Fibroblast of skin of left quadriceps (primary cell): ENCODE results near the gene NOTCH3.

Experiments used
- DNase-seq, 2 experiments: peaks; one replicate each; pipeline ENCODE4 v3.0.0-alpha.2; 2013; ENCODE audit warnings: low read depth in 2 of 2

NOTCH3 gene

DNA sequence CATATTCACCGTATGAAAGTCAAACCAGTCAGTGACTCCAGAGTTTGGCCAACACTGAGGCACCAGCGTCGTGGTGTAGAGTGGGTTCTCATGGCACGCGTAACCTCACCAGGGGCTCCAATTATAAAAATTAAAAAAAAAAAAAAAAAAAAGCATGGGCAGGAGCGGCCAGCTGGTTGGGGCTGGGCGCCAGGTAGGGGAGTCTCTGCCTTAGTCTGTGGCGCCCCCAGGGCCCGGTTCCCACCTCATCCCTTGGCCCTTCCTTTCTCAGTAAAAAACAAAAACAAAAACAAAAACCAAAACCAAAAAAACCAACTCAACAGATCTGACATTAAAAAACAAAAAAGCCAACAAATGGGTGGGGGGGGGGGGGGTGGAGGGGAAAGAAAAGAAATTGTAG, 36.1 kb upstream of the NOTCH3 start:
- no peak for DNase-seq

DNA sequence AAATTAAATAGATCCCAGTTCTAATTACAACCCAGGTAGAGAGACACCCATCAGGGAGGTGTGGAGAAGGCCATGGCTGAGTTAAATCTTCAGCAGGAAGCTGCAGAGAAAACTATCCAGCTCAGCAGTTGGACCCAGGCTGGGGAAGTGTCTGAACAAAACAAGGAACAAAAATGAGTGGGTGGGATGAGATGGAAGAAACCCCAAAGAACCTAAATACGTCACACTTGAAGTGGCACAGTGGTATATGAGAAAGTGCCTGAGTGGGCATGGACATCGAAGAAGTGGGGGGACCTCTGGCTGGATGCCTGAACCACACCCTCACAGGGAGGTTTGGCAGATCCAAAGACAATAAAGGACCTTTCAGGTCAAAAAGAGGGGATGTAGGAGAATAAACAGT, 35.0 kb upstream of the NOTCH3 start:
- no peak for DNase-seq

DNA sequence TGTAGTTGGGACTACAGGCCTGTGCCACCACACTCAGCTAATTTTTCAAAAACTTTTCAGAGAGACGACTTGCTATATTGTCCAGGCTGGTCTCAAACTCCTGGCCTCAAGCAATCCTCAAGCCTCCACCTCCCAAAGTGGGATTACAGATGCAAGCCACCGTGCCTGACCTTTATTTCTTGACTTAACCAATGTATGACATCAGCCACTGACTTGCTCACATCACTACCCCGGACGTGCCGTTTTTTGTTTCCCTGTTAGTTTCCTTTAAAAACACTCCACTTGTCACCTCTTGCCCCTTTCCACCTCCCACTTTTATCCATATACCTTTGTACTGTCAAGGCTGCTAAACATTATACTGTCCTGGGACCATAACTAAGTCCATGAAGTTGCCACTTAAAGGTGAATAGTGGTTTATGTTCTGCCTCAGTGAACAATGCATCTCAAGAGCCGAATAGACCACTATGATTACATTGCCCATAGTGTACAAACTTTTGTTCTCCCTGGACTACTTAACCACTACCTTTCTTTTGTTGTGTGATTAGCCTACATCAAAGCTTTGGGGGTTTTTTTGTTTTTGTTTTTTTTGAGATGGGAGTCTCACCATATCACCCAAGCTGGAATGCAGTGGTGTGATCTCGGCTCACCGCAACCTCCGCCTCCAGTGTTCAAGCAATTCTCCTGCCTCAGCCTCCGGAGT, 33.8 kb upstream of the NOTCH3 start:
- DNase-seq: no peak

DNA sequence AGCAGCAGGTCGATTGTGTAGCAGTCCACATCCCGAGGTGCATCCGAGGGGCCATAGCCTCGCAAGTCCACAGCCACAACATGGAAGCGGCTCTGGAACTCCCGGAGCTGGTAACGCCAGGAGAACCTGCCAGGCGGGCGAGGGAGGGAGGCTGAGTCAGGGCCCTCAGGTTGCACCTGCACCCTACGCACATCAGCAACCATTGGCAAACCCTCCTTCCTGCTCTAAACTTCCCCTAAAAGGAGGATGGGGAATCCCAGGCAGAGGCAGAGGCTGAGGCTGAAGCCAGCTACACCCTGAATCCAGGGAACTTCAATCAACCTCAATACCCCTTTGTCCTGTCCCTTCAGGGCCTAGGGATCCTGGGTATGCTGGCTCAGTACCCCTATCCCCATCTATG, 30.5 kb upstream of the NOTCH3 start:
- DNase-seq: no peak

DNA sequence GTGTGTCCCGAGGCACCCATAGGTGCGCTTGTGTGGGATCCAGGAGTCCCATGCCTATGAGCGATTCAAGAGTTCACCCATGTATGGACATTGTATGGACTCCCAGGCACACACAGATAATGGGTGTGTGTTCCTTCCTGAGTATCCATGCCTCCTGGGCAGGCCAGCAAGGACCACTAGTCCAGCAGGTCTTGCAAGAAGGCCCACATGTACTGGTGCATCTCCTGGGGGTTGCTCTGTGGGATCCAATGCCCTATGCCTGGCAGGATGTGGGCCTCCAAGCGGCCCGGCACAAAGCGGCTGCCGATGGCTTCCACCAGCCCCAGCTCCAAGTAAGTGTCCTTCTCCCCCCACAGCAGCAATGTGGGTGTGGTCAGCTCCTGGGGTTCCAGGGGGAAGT, 26.5 kb upstream of the NOTCH3 start:
- DNase-seq: no peak

DNA sequence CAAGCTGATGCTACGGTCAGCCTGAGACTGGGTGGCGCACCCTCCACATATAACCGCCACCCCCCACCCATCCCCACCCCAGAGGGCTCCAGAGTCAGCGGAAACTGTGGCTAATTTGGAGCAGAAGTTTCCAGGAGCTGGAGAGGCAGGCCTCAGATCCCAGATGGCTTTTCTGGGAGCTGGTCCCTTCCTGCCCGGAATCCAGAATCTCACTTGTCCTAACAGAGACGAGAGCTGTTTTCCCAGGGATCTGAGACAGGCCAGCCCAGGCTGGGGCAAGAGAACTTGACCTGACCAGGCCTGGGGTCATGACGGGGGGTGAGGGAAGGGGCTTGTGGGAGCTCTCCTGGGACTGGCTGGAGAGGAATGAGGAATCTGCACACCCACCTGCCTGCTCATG, 25.0 kb upstream of the NOTCH3 start:
- no peak for DNase-seq

DNA sequence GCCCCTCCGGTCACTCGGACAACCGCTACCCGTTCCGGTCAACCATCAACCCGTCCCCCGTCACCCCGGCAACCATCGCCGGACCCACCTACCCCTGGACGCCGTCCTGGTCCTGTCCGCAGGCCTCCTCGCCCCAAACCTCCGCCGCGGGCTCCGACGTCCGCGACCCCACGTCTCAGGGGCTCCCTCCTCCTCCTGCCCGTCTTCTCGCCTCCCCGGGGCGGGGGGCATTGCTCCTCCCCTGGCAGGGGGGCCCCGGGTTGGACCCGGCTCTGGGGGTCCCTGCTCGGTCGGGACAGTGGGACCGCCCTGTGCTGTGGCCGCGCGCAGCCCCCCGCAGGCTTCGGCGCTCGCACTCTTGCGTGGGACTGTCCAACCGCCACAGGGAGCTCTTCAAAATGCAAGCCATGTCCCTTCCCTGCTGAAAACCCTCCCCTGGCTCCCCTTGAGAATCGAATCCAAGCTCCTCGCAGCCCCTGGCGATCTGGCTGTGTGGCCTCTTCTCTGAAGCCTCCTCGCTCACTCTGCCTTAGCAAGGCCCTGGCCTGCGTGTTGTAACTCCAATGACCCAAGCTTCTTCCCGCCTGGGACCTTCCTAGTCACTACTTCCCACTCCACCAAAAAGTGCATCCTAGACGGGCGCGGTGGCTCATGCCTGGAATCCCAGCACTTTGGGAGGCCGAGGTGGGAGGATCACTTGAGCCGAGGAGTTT, 23.0 kb upstream of the NOTCH3 start:
- DNase-seq: no peak

DNA sequence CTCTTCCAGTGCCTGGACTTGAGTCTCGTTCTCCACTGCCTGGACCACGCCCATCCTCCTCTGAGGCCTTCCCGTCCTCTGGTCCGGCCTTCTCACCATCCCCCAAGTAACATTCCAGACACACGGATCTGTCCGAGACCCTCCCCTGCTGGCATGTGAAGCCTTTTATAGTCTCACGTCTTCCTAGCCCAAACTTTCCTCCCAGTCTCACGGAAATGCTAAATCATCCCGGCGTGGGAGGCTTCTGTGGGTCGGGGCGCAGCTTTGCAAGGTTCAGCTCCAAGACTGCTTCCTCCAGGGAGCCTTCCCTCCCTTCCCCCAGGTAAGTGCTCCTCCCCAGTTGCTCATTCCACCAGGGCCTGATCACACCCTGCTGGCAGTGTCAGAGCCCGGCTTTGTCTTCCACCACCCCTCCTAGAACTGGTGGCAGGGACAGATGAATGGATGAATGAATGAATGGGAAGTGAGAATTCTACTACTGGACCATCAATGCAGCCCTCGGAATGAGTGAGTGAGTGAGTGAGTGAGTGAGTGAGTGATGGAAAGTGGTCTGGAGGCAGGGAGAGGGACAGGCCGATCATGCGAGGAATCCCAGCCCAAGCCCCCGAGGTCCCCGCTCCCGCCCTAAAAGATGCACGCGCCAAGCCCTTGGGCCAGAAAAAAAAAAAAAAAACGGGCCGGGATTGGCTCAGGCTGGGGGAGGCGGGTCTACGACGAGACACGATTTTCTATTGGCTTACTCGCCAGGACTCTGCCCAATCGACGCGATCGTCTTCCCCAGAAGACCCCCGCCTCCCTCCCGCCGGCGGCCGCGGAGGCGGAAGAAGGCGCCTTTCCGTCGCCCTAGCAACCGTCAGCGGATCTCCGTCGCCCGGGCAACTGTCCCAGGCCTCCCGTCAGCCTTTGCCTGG, 22.2 kb upstream of the NOTCH3 start:
- DNase-seq: peak; percentile 87 to 88

DNA sequence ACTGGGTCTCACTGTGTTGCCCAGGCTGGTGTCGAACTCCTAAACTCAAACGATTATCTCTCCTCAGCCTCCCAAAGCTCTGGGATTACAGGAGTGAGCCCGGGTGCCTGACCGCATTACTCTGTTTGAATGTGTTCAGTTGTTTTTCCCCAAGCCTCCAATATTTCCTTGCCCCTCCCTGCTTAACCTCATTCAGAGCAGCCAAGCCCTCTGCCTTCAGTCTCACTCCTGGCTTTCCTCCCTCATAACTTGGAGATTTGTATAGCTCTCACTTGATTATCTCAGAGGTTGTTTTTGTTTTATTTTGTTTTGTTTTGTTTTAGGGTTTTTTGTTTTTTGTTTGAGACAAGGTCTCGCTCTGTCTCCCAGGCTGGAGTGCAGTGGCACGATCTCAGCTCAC, 20.0 kb upstream of the NOTCH3 start:
- no peak for DNase-seq

DNA sequence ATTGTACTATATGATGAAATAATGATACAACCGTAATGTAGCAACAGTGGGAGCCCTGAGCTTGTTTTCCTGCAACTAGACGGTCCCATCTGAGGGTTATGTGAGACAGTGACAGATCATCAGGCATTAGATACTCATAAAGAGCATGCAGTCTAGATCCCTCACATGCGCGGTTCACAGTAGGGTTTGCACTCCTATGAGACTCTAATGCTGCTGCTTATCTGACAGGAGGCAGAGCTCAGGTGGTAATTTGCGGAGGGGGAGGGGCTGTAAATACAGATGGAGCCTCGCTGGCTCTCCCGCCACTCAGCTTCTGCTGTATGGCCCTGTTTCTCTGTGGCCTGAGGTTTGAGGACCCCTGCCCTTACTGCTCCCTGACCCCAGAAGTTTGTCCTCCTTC, 17.7 kb upstream of the NOTCH3 start:
- DNase-seq: no peak

DNA sequence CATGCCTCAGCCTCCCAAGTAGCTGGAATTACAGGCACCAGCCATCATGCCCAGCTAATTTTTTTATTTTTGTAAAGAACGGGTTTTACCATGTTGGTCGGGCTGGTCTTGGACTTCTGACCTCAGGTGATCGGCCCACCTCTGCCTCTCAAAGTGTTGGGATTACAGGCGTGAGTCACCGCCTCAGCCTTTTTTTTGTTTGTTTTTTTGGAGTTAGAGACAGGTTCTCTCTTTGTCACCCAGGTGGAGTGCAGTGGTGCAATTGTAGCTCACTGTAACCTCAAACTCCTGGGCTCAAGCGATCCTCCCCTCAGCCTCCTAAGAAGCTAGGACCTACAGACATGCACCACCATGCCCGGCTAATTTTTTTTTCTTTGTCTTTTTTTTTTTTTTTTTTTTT, 15.6 kb upstream of the NOTCH3 start:
- DNase-seq: no peak

DNA sequence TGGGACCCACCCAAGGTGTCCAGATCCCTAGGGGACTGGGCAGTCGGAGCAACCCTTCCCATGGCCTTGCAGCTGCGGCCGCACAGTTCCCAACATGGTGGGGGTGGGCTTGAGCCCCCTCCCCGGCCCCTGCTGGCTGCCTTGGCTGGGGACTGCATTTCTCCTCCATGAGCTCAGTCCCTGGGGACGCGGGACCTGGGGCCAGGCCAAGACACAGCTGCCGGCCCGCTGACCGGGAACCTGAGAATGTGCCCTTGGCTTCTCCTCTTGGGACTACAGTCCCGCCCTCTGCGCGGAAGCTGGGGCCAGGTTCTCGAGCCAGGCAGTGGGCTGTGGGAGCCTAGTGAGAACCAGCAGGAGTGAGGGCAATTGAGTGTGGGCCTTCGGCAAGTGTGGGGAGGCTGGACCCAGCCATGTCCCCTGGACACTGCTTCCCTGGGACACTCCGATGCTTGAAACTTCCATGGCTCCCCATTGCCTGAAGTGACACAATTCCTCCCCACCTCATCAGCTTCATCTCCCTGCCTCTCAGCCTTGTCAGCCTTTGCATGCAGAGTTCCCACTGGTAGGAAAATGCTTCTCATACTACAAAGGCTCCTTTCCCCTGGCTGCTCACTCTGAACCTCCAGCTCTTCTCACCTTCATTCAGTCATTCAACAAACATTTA, 13.1 kb upstream of the NOTCH3 start:
- no peak for DNase-seq

DNA sequence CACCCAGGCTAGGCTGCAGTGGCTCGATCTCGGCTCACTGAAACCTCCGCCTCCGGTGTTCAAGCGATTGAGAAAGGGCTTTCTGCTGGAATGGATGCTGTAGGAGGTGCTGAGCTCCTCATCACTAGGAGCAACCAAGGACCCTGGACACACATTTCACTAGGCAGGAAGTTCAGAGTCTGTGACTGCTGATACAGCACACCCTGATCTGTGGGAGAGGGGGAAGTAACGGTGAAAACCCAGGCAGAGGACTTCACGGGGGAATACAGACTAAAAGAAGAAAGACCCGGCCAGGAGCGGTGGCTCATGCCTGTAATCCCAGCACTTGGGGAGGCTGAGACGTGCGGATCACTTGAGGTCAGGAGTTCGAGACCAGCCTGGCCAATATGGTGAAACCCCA, 11.9 kb upstream of the NOTCH3 start:
- DNase-seq: no peak

DNA sequence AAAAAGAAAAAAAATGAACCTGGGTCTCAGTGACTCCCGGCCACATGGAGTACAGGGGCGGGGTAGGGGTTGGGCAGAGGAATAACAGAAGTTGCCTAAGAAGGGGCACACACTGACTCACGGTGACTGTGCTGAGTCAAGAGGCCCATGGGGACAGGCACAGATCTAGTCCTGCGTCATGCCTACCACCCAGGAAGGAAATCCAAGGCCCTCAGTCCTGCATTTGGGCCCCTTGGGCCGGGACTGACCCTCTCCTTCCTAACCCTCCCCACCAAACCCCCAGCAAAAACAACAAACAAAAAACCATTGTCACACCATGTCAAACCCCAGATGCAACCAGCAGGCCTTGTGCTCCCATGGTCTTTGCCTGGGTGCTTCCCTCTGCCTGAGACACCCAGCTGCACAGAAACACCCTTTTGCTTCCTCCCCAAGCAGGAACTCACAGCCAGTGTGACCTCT, 9.6 kb upstream of the NOTCH3 start:
- no peak for DNase-seq

DNA sequence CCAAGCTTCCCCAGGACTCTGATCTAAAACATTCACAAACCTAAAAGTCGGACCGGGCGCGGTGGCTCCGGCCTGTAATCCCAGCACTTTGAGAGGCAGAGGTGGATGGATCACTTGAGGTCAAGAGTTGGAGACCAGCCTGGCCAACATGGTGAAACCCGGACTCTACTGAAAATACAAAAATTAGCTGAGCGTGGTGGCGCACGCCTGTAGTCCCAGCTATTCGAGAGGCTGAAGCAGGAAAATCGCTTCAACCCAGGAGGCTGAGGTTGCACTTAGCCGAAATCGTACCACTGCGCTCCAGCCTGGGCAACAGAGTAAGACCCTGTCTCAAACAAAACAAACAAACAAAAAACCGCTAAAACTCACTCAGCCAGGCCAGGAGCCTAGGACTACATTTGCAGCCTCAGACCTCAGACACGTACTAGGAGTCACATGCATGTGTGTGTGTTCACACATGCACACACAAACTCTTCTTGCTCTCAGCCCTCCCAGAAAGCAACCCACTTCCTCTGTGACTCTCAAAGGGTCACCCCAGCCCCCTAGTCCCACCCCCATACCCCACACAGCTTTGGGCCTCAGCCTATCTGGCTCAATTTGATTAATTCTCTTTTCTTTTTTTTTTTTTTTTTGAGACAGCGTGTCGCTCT, 704 bp upstream of the NOTCH3 start:
- no peak for DNase-seq

DNA sequence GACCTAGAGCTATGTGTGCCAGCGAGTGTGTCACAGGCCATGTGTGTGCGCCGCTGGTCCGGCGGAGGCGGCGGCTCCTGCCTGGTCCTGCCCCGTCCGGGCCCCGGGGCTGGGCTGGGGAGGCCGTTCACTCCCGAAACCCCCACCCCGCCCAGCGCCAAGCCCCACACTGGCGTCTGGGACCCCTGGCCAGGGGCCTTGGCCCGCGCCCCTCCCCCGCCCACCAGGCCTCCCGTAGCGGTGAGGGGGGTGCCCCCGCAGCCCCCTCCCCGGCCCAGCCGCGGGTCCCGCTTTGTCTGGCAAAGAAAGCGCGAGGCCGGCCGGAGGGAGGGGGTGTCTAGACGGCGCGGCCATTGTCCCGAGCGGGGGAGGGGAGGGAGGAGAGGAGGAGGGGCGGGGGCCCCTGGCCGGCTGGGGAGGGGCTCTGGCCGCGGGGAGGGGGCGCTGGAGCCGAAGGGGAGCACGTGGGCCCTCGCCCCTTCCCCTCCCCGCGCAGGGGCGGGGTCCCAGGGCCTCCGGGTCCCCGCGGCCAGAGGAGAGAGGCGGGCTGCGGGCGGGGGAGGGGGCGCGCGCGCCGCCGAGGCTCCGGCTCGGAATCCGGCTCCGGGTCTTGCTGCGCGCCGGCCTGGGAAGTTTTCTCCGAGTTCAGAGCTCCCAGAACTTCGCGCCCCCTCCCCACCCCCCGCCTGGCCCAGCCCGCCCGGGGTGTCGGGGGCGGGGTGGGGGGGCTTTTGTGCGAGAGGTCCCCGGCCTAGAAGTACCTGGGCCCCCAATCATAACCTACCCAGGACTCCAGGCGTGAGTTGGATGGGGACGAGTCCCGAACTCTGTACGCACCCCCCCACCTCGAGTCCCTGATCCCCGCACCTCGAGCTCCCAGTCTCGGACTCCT, 888 bp downstream of the NOTCH3 start:
- no peak for DNase-seq

DNA sequence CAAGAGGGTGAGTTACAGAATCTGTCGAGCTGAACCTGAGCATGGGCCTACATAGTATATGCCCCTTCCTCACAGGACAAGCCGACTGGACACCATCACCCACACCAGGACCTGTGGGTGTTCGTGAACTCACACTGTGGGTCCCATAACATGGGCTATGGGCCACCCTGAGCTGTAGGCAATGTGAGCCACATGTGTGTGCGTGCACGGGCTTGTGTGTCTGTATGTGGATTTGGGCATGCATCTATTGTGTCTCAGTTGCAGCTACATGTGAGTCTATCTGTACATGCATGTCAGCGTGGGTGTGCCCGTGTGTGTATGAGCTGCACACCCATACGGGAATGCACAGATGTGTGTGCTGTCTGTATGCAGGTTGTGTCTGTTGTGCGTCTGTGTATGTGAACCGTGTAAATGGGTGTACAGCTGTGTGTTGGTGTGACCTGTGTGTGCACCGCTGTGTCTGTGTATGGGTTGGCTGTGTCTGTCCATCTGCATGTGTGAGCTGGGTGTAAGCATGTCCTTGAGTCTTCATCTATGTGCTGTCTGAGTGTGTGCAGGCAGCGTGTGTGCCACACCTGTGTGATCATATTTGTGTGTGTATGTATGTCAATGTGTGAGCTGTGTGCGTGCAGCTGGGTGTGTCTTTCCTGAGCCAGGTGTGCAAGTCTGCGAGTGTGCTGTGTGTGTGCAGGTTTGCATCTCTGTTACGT, 1.7 kb downstream of the NOTCH3 start:
- no peak for DNase-seq

DNA sequence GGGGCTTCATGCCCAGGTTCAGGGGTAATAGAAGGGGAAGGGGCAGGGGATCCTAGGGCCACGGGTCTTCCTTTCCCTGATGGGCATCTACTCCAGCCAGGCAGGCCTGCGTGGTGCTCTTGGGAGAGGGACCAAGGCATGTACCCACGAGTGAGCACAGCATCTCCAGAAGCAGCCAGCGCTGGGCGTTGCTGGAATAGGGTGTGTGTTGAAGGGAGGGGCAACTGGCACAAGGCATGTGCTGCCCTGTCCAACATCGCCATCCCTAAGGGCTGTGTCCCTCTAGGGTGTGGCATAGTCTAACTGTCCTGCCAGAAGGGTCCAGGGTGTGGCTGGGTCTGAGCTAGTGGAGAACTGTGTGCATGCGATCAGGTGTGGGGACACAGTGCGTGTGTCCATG, 2.9 kb downstream of the NOTCH3 start:
- no peak for DNase-seq

DNA sequence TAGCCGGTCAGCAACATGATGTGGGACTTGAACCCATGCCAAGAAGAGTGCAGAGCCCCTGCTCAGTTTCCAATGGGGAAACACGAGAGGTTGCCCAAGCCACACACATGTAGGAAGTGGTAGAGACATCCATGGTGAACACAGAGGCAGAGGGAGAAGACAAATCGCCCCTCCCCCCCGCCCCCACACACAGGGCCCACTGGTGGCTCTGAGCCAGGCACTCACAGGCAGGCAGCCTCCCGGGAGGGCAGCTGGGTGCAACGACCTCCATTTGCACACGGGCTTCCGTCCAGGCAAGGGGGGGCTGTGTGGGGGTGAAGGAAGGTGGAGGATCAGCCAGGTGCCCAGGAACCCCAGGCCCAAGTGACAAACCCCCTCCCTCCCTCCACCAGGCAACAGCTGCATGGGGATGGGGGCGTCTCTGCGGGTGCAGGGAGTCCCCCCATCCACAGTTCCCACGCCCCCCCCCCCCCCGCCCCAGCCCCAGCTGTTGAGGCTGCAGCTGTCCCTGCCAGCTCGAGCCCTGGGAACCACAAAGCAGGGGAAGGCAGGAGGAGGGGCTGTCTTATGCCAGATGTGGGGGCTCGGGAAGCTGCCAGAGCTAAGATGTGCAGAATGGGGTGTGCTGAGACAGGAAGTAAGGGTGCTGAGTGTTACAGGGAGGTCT, 3.4 kb downstream of the NOTCH3 start:
- no peak for DNase-seq
